Measurements from ENCODE around the gene TOMM7.
"Not testable (repeated sequence)": the region's sequence is repeated elsewhere in the genome, so short reads cannot be mapped to it uniquely, and the experiment has no call there.

The TOMM7 gene

DNA sequence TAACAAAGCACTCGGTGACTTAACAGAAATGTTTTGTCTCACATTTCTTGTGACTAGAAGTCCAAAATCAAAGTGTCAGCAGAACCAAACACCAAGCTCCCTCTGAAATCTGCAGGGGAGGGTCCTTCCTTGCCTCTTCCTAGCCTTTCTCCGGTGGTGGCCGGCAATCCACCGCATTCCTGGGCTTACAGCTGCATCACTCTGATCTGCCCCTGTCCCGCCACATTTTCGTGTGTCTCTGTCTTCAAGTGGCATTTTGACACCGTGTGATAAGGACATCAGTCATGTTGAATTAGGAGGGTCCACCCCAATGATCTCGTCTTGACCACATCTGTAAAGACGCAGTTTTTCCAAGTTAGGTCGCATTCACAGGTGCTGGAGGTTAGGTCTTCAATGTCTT, 30.5 kb upstream of the TOMM7 start:
- DNase-seq, result no peak

GRCh38 chr7:22851145-22851544, 28.5 kb upstream of the TOMM7 start:
- no peak for DNase-seq

- DNase-seq, result not testable (repeated sequence)
Observed at GRCh38 chr7:22850394-22850793, 27.7 kb upstream of the TOMM7 start.

GRCh38 chr7:22849662-22850061, 27.0 kb upstream of the TOMM7 start:
- DNase-seq, result no peak

GRCh38 chr7:22849172-22849571, 26.5 kb upstream of the TOMM7 start:
- no peak for DNase-seq

- no peak for DNase-seq
Observed at GRCh38 chr7:22846961-22847360, 24.3 kb upstream of the TOMM7 start.

GRCh38 chr7:22845221-22845834, 22.7 kb upstream of the TOMM7 start:
- no peak for DNase-seq

DNA sequence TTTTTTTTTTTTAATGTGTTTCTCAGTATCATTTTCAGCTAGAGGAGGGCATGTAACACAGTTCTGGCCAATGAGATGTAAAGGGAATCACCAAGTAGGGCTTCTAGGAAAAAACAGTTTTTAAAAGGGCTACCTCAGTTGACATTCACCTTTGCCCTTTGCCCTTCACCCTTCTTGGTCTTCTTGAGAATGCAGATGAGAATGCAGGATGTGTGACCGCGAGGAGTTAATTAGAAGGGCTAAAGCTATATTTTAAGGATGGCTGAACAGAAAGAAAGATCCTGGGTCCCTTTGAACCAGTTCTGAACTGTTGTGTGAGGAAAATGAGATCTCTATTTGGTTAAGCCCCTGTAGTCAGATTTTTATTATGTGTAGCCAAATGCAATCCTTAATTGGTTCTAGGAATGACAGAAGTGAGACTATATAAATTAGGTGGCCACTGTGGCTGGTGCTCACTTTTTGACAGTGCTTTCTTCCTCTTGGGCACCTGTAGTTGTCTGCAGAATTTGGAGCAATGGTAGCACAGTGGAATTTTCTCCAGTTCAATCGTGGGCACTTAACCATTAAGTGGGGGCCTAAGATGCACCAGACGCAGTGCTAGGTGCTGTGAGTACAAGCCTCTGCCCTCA, 21.1 kb upstream of the TOMM7 start:
- DNase-seq, result no peak

DNA sequence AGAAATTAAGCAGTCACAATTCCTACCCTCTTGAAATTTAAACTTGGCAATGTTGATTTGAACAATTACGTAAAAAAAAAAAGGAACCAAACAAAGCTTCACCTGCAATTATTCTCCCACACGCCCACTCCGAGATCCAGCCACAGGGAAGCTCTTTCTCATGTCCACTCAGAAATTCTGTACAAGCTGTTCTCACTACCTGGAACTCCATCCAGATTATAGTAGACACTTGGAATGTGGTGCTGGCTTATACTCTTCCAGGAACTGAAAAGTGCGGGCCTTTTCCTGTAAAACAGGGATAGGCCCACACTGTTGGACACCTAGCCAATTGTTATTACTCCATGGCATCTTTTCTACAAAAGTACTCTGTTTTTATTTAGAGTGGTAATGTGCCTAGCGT, 20.3 kb upstream of the TOMM7 start:
- DNase-seq, result no peak

DNA sequence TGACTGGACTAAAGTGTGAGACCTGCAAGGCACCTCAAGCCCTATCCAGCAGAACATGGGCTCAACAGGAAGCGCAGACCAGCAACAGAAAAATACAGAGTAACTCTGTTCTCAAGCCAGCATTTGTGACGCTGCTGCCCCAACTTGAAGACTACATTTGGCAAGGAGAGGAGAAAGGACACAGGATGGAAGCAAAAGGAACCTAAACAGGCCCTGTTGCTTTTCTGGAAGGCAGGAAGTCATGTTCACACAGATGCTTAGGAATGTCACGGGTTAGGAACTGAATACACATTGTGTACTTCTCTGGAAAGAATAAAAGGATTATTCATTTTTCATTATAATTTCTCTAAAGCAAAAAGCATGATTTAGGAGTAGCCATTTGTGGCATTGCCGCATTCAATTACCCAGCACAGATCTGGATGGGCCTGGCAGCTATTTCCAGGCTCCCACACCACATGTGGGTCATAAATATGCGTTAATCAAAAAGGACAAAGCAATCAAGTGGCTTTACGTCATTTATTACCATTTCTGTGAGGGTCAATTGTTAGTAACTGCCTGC, 19.8 kb upstream of the TOMM7 start:
- no peak for DNase-seq

- no peak for DNase-seq
Observed at GRCh38 chr7:22841954-22842353, 19.3 kb upstream of the TOMM7 start.

GRCh38 chr7:22837308-22837707, 14.7 kb upstream of the TOMM7 start:
- DNase-seq, result no peak

- DNase-seq, result not testable (repeated sequence)
Observed at GRCh38 chr7:22836506-22836905, 13.9 kb upstream of the TOMM7 start.

GRCh38 chr7:22833957-22834356, 11.3 kb upstream of the TOMM7 start:
- DNase-seq, result no peak

DNA sequence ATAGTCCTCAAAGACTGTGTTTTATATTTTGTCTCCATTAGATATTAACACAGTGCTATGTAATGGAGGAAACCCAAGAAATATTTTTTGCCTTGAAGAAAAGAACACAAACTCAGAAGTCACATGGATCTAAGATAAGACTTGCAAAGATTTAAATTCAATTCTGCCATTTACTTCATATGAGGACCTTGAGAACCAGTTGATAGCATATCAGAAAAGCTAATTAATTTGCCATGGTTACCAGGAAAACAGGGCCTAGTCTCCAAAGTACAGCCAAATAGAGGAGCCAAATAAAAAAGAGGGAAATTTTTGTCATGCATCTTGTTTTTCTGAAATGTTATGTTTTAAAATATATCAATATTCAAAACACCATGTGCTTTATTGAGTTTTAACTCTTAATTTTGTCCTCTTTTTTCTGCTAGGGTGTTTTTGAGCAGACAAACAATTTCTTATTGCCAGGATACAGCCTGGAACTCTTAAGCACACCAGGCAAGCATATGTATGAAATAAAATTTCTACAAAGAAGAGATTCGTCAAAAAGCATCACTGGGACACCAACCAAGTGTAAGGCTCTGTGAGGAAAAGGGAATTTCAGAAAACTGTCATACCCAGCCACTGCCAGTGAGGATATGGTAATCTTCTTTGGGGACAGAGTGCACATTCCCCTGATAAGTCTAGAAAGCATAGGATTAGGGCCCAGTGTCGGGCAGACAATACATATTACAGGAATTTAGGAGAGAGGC, 10.6 kb upstream of the TOMM7 start:
- DNase-seq, result no peak

- DNase-seq, result no peak
Observed at GRCh38 chr7:22832401-22832800, 9.8 kb upstream of the TOMM7 start.

DNA sequence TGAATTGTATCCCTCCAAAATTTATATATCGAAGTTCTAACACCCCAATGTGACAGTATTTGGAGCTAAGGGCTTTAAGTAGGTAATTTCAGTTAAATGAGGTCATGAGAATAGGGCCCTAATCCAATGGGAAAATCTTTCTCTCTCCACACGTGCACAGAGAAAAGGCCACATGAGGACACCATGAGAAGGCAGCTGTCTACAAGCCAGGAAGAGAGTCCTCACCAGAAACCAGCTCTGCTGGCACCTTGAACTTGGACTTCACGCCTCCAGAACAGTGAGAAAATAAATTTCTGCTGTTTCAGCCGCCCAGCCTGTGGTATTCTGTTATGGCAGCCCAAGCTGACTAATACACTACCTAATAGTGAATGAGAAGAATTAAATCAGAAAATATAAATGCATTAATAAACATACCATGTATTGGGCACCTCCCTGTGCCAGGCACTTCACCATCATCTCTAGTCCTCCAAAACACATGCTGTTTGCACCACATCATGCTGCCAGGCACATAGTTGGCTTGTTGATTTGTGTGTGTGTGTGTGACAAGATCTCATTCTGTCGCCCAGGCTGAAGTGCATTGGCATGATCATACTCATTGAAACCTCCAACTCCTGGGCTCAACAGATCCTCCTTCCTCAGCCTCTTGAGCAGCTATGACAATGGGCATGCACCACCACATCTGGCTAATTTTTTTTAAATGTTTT, 9.1 kb upstream of the TOMM7 start:
- no peak for DNase-seq

- no peak for DNase-seq
Observed at GRCh38 chr7:22827563-22827962, 4.9 kb upstream of the TOMM7 start.

DNA sequence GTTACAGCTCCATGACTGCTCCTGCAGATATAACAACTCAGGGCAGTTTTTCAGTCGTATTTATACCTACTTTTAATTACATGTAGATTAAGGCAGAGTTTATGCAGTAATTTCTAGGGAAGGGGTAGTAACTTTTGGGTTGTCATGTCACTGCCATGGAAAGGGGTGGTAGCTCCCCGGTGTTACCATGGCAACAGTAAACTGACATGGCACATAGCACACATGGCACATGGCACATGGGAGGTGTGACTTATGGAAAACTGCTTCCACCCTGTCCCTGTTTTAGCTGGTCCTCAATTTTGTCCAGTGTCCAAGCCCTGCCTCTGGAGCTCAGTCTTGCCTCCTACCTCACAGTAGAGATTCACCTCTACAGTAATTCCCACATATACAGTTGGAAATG, 3.9 kb upstream of the TOMM7 start:
- no peak for DNase-seq

GRCh38 chr7:22824760-22825159, 2.1 kb upstream of the TOMM7 start:
- DNase-seq, result no peak

GRCh38 chr7:22823142-22823497, 471 bp upstream of the TOMM7 start:
- DNase-seq, result no peak

- DNase-seq, result no peak
Observed at GRCh38 chr7:22821702-22822485, 755 bp downstream of the TOMM7 start.

- DNase-seq, result no peak
Observed at GRCh38 chr7:22819476-22819875, 3.2 kb downstream of the TOMM7 start.

Measured in KG1 (cell line).